Measurements from ENCODE around the gene CFAP20DC. TPM values are rescaled to one million over a fixed set of nuclear protein-coding genes. Genes with fewer than 3 reads are reported as not detected.

CFAP20DC gene
- total and polyA plus RNA-seq, 2 of the 4 experiments (the other 2 are of a cell fraction), result 1.2 to 1.6 TPM

GRCh38 chr3:59027607-59028006 is 22.2 kb downstream of the CFAP20DC start:
- intact Hi-C loops (cut with micrococcal nuclease), result no loop called here
- H2BK120ac ChIP-seq (ENCODE audit: low read depth, low read length), result no peak overlapping the region
- no peak overlapping the region for H2BK5ac ChIP-seq (ENCODE audit: low read depth, low read length, poor library complexity, severe bottlenecking)
- H2AFZ ChIP-seq (replicated peaks; ENCODE audit: low read length, poor library complexity), result no peak overlapping the region
- H3K4ac ChIP-seq (ENCODE audit: low read depth, low read length), result no peak overlapping the region
- no peaks in the 10 kb centered on the region for H3K9me3 ChIP-seq (ENCODE audit: control insufficient read depth, insufficient read depth, low read length)
- no peaks in the 10 kb centered on the region for H4K20me1 ChIP-seq (ENCODE audit: insufficient read depth, low read length)
- DNase-seq (no peak), ATAC-seq (ENCODE audit: low read depth) (no peak)
- H2AK5ac ChIP-seq (ENCODE audit: low read depth, low read length), result no peak overlapping the region
- H2AK9ac ChIP-seq (replicated peaks; ENCODE audit: low read depth, low read length, poor library complexity), result no peak overlapping the region
- no peak for TF ChIP-seq POLR2A (IDR thresholded peaks at IDR 0.05; ENCODE audit: low read depth, low read length)
- no peak for TF ChIP-seq NFE2L2 (IDR thresholded peaks at IDR 0.05; ENCODE audit: low read depth, low read length)
- TF ChIP-seq CEBPB (IDR thresholded peaks at IDR 0.05; ENCODE audit: low read depth, low read length), result no peak
- no peak for TF ChIP-seq ELK1 (IDR thresholded peaks at IDR 0.05; ENCODE audit: borderline replicate concordance, low read depth, low read length)
- no peak for TF ChIP-seq FOS (IDR thresholded peaks at IDR 0.05; ENCODE audit: low read depth, low read length)
- TF ChIP-seq MAFK (IDR thresholded peaks at IDR 0.05; ENCODE audit: low read depth, low read length), result no peak
- TF ChIP-seq RAD21 (IDR thresholded peaks at IDR 0.05; ENCODE audit: low read length), result no peak
- TF ChIP-seq USF2 (IDR thresholded peaks at IDR 0.05; ENCODE audit: low read depth, low read length), result no peak
- no peak for TF ChIP-seq RFX5 (IDR thresholded peaks at IDR 0.05; ENCODE audit: low read depth, low read length)
- TF ChIP-seq CHD1 (IDR thresholded peaks at IDR 0.05; ENCODE audit: low read depth, low read length), result no peak
- no peak for TF ChIP-seq SMC3 (IDR thresholded peaks at IDR 0.05; ENCODE audit: low read depth, low read length)
- no peak for TF ChIP-seq MAZ (IDR thresholded peaks at IDR 0.05; ENCODE audit: borderline replicate concordance, low read depth, low read length)
- no peak for TF ChIP-seq CTCF (conservative IDR thresholded peaks at IDR 0.05; ENCODE audit: low read depth, low read length)
- TF ChIP-seq MXI1 (IDR thresholded peaks at IDR 0.05; ENCODE audit: borderline replicate concordance, low read depth, low read length), result no peak
- no peak for TF ChIP-seq RCOR1 (IDR thresholded peaks at IDR 0.05; ENCODE audit: insufficient replicate concordance, low read length)
- no peaks in the 10 kb centered on the region for H3K4me1 ChIP-seq (ENCODE audit: control insufficient read depth, insufficient read depth, low read length)
- no peak overlapping the region for H3K4me2 ChIP-seq (ENCODE audit: low read depth, low read length)
- no peaks in the 10 kb centered on the region for H3K27me3 ChIP-seq (ENCODE audit: control insufficient read depth, insufficient read depth, low read length)
- H3K79me1 ChIP-seq (ENCODE audit: low read depth in 1 of 2, low read length in 2 of 2), result no peaks in the 10 kb centered on the region
- H4K91ac ChIP-seq (ENCODE audit: insufficient read depth, low read depth, low read length), result no peak overlapping the region
- no peak overlapping the region for H4K8ac ChIP-seq (ENCODE audit: low read depth in 2 of 2, low read length in 2 of 2)
- no peak overlapping the region for H3K4me3 ChIP-seq (ENCODE audit: insufficient read depth, low read depth, low read length)
- H3K23ac ChIP-seq (ENCODE audit: low read depth, low read length), result no peak overlapping the region
- H3K56ac ChIP-seq (ENCODE audit: extremely low read depth, insufficient read depth, low read length), result no peak overlapping the region
- POLR2A ChIA-PET (ENCODE audit: unreplicated experiment), result no interaction called here
- CTCF ChIA-PET, result interaction anchor here (0.6 kb wide), 1 partner anchor 75 kb away, joined by 3 read pairs; no protein-coding TSS in a partner anchor
- WGBS, 2 experiments (ENCODE audit: extremely low coverage in 2 of 2, insufficient read length in 1 of 2), result no CpG with 5 or more reads among the region's 1 CpG
- H3K36me3 ChIP-seq (ENCODE audit: control insufficient read depth, insufficient read depth, low read length), result no peaks in the 10 kb centered on the region
- H3K9me1 ChIP-seq (ENCODE audit: insufficient read depth, low read length), result no peaks in the 10 kb centered on the region
- in situ Hi-C loops (cut with MboI; ENCODE audit: low sequenced_read_pairs), result no loop called here
- H2BK15ac ChIP-seq (ENCODE audit: low read depth, low read length), result no peak overlapping the region
- no TSS peak for BruUV-seq (replicated peaks)
- no peak overlapping the region for H3K9ac ChIP-seq (ENCODE audit: low read depth, low read length)
- no peak overlapping the region for H3K27ac ChIP-seq (ENCODE audit: insufficient read depth, low read length)
- H4K5ac ChIP-seq (ENCODE audit: low read depth, low read length), result no peak overlapping the region
- no peak overlapping the region for H3K18ac ChIP-seq (ENCODE audit: low read depth, low read length)
- no peak overlapping the region for H3K14ac ChIP-seq (replicated peaks; ENCODE audit: low read depth, low read length)
- H2BK20ac ChIP-seq (ENCODE audit: low read depth, low read length), result no peak overlapping the region
- dilution Hi-C loops (cut with HindIII; ENCODE audit: low sequenced_read_pairs, unreplicated experiment), result no loop called here
